H1 (cell line): ENCODE data around the gene C5orf52.
"Not testable (repeated sequence)": the region's sequence is repeated elsewhere in the genome, so short reads cannot be mapped to it uniquely, and the experiment has no call there.

Experiments
- BRCA1 ChIP-seq: IDR thresholded peaks from 2 replicates; pipeline ENCODE4 v1.6.1; 2012; ENCODE audit warnings: low read depth, low read length, improper control_type of control experiment
- CHD2 ChIP-seq: IDR thresholded peaks from 2 replicates; pipeline ENCODE4 v1.6.1; 2012; ENCODE audit warnings: low read length, improper control_type of control experiment
- EZH2 ChIP-seq: fragments of 200-600 bp; sonication (generic); IDR thresholded peaks from 2 replicates; pipeline ENCODE4 v1.7.1; 2012; ENCODE audit warnings: low read depth, mild to moderate bottlenecking, moderate library complexity, low read length, inconsistent platforms; ENCODE audit not compliant: severe bottlenecking
- FOSL1 ChIP-seq: IDR thresholded peaks from 2 replicates; pipeline ENCODE4 v1.6.1; 2011; ENCODE audit warnings: mild to moderate bottlenecking, low read depth, low read length, moderate library complexity; ENCODE audit not compliant: insufficient read depth
- GTF2F1 ChIP-seq: IDR thresholded peaks from 2 replicates; pipeline ENCODE4 v1.6.1; 2012; ENCODE audit warnings: low read depth, low read length, improper control_type of control experiment, borderline replicate concordance
- POLR2A ChIP-seq, 2 experiments: IDR thresholded peaks; 1 replicate in 1 of 2; 2 replicates in 1 of 2; pipeline ENCODE4 v1.6.1; 2011; ENCODE audit warnings: low read depth in 2 of 2, low read length in 2 of 2, mild to moderate bottlenecking in 2 of 2; ENCODE audit errors: control extremely low read depth in 1 of 2
- RAD21 ChIP-seq, 2 experiments: IDR thresholded peaks in 1 of 2; conservative IDR thresholded peaks in 1 of 2; 2 replicates each; pipeline ENCODE4 v1.6.1; 2011; ENCODE audit warnings: low read depth in 2 of 2, low read length in 2 of 2, improper control_type of control experiment in 1 of 2, inconsistent platforms in 1 of 2, mild to moderate bottlenecking in 1 of 2, moderate library complexity in 1 of 2
- SP1 ChIP-seq: IDR thresholded peaks from 2 replicates; pipeline ENCODE4 v1.6.1; 2011; ENCODE audit warnings: low read depth, low read length
- SP2 ChIP-seq: IDR thresholded peaks from 2 replicates; pipeline ENCODE4 v1.6.1; 2012; ENCODE audit warnings: mild to moderate bottlenecking, low read length, inconsistent platforms
- TF ChIP-seq, protein P1 (sequence below), 3 experiments: IDR thresholded peaks; 1 replicate in 2 of 3; 2 replicates in 1 of 3; pipeline versions ENCODE4 v1.5.1 to v1.6.1; 2011; ENCODE audit warnings: low read length in 3 of 3, mild to moderate bottlenecking in 3 of 3, inconsistent platforms in 2 of 3, low read depth in 1 of 3, moderate library complexity in 1 of 3; ENCODE audit not compliant: insufficient read depth in 1 of 3; ENCODE audit errors: control extremely low read depth in 1 of 3

- TF ChIP-seq, protein P1, sequence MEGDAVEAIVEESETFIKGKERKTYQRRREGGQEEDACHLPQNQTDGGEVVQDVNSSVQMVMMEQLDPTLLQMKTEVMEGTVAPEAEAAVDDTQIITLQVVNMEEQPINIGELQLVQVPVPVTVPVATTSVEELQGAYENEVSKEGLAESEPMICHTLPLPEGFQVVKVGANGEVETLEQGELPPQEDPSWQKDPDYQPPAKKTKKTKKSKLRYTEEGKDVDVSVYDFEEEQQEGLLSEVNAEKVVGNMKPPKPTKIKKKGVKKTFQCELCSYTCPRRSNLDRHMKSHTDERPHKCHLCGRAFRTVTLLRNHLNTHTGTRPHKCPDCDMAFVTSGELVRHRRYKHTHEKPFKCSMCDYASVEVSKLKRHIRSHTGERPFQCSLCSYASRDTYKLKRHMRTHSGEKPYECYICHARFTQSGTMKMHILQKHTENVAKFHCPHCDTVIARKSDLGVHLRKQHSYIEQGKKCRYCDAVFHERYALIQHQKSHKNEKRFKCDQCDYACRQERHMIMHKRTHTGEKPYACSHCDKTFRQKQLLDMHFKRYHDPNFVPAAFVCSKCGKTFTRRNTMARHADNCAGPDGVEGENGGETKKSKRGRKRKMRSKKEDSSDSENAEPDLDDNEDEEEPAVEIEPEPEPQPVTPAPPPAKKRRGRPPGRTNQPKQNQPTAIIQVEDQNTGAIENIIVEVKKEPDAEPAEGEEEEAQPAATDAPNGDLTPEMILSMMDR (IDR thresholded peaks at IDR 0.05; ENCODE audit: control extremely low read depth in 1 of 3, insufficient read depth in 1 of 3, low read depth in 1 of 3, low read length in 3 of 3), result not testable (repeated sequence)
- TF ChIP-seq EZH2; SP2; SP1; BRCA1; GTF2F1; CHD2; FOSL1; RAD21 (IDR thresholded peaks at IDR 0.05 in 1 of 2, conservative IDR thresholded peaks at IDR 0.05 in 1 of 2; ENCODE audit: low read depth in 2 of 2, low read length in 2 of 2); POLR2A (IDR thresholded peaks at IDR 0.05; ENCODE audit: control extremely low read depth in 1 of 2, low read depth in 2 of 2, low read length in 2 of 2): not testable (repeated sequence)
Measured at GRCh38 chr5:157686276-157687197, 15.2 kb downstream of the C5orf52 start.
